HepG2 (cell line): Measurements from ENCODE around the gene ANKRD49. TPM values are rescaled to one million over a fixed set of nuclear protein-coding genes. Genes with fewer than 3 reads are reported as not detected.

Experiments used
- AGO2 ChIP-seq: fragments of 200-400 bp; formaldehyde crosslinking; optimal IDR thresholded peaks from 2 replicates; pipeline ENCODE3; 2017; ENCODE audit warnings: mild to moderate bottlenecking, low read depth, low read length, moderate library complexity
- MTA1 ChIP-seq: sonication (generic); formaldehyde crosslinking; IDR thresholded peaks from 2 replicates; pipeline ENCODE4 v1.4.0; 2020; ENCODE audit warnings: missing genetic modification reagents, mild to moderate bottlenecking, borderline replicate concordance
- RBM22 ChIP-seq: fragments of 200-400 bp; formaldehyde crosslinking; optimal IDR thresholded peaks from 2 replicates; pipeline ENCODE3; 2017; ENCODE audit warnings: mild to moderate bottlenecking, low read length, moderate library complexity
- SOX6 ChIP-seq, 2 experiments: fragments of 450-650 bp in 1 of 2; sonication (generic) in 1 of 2; formaldehyde crosslinking in 1 of 2; IDR thresholded peaks; 2 replicates each; pipeline versions ENCODE4 v1.4.0 to v1.6.1; 2017 to 2020; ENCODE audit warnings: antibody characterized with exemption in 1 of 2, mild to moderate bottlenecking in 1 of 2, missing genetic modification reagents in 1 of 2
- ZBTB40 ChIP-seq, 2 experiments: fragments of 450-650 bp in 1 of 2; sonication (generic) in 1 of 2; formaldehyde crosslinking in 1 of 2; IDR thresholded peaks; 2 replicates each; pipeline versions ENCODE4 v1.6.1 to v1.8.0; 2016 to 2022; ENCODE audit warnings: antibody characterized with exemption in 1 of 2, mild to moderate bottlenecking in 1 of 2, missing genetic modification reagents in 1 of 2
- ZNF230 ChIP-seq: sonication (generic); formaldehyde crosslinking; IDR thresholded peaks from 2 replicates; pipeline ENCODE4 v1.4.0; 2020; ENCODE audit warnings: mild to moderate bottlenecking, missing genetic modification reagents
- ZNF562 ChIP-seq: sonication (generic); formaldehyde crosslinking; IDR thresholded peaks from 2 replicates; pipeline ENCODE4 v1.8.0; 2022; ENCODE audit warnings: missing genetic modification reagents, borderline replicate concordance
- polyA plus RNA-seq, 8 experiments: library from polyadenylated mRNA; depleted of rRNA in 3 of 8; stranded (reverse) in 7 of 8; unstranded in 1 of 8; fragments of >200 nt; fragmentation: Illumina TruSeq in 4 of 8; extraction: Trizol in 4 of 8; gene quantifications; 2 replicates each; pipeline versions ENCODE4 v1.2.1 to v1.2.3, GENCODE V29; 2011 to 2016; ENCODE audit warnings: low read depth in 4 of 8, missing spikeins in 1 of 8, mixed read lengths in 1 of 8; ENCODE audit not compliant: insufficient read depth in 1 of 8
- total RNA-seq, 5 experiments: library from RNA; depleted of rRNA; stranded (reverse); fragments of >200 nt; fragmentation: Illumina TruSeq; extraction: Trizol; gene quantifications; 2 replicates each; pipeline ENCODE4 v1.2.3, GENCODE V29; 2016; ENCODE audit warnings: low read depth in 1 of 5
- TF ChIP-seq, protein P1 (sequence below): IDR thresholded peaks from 2 replicates; pipeline ENCODE4 v1.6.1; 2016; ENCODE audit warnings: control low read depth

Gene ANKRD49
- total and polyA plus RNA-seq, 2 of the 13 experiments (the other 11 are each of a cell fraction or from before 2014, with no cell fraction given): 14.2 to 14.3 TPM

DNA sequence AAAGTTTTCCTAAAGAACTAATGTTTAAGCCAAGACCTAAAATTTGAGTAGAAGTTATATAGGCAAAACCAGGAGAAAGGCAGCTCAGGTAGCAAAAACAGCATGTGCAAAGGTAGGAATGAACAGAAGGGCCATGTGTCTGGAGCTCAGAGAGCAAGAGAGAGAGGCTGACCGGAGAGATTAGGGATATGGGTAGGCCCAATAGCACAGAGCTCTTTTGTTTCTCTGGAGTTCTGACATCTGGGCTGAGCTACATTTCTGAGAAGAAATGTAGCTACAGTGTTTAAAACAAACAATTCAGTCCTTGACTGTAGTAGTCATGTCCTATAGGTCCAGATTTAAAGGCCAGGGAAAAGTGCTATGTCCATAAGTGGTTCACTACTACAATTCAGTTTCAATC is 22.9 kb downstream of the ANKRD49 start (continued):
- TF ChIP-seq ZBTB40 (IDR thresholded peaks at IDR 0.05) (no peak), ZBTB40 (CRISPR knock-in tag; IDR thresholded peaks at IDR 0.05) (no peak), ZNF562 (CRISPR knock-in tag) (no peak), SOX6 (IDR thresholded peaks at IDR 0.05) (no peak), SOX6 (CRISPR knock-in tag; IDR thresholded peaks at IDR 0.05) (peak; percentile 76), MTA1 (CRISPR knock-in tag) (no peak), RBM22 (no peak), ZNF230 (no peak), AGO2 (no peak)
- TF ChIP-seq, protein P1, sequence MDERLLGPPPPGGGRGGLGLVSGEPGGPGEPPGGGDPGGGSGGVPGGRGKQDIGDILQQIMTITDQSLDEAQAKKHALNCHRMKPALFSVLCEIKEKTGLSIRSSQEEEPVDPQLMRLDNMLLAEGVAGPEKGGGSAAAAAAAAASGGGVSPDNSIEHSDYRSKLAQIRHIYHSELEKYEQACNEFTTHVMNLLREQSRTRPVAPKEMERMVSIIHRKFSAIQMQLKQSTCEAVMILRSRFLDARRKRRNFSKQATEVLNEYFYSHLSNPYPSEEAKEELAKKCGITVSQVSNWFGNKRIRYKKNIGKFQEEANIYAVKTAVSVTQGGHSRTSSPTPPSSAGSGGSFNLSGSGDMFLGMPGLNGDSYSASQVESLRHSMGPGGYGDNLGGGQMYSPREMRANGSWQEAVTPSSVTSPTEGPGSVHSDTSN: no peak
